Measurements from ENCODE around the gene FANCI. TPM values are rescaled to one million over a fixed set of nuclear protein-coding genes. Genes with fewer than 3 reads are reported as not detected.

Gene FANCI
- total RNA-seq, 1 experiment from 2014 or later = 112 TPM

- no peaks in the 10 kb centered on the region for H3K9me2 ChIP-seq (ENCODE audit: insufficient read depth)
- peaks cover 27 to 49% of the 10 kb centered on the region in 2 experiments for H3K36me3 ChIP-seq (ENCODE audit: control insufficient read depth in 1 of 2, insufficient read depth in 2 of 2, low read length in 2 of 2)
- DNase-seq (ENCODE audit: low read depth, low spot score) (no peak), ATAC-seq (no peak)
- no peak overlapping the region for H3K4me2 ChIP-seq (ENCODE audit: low read length)
- ChIA-PET POLR2A (no interaction called here), RAD21 (ENCODE audit: low non-redundant PET in 1 of 2, low total read pairs in 2 of 2, uncharacterized antibody in 2 of 2, unreplicated experiment in 2 of 2) (no interaction called here), CTCF (no interaction called here)
- TF ChIP-seq SRF (IDR thresholded peaks at IDR 0.05; ENCODE audit: low read depth) = no peak
- TF ChIP-seq CTCF (IDR thresholded peaks at IDR 0.05 in 2 of 3, conservative IDR thresholded peaks at IDR 0.05 in 1 of 3; ENCODE audit: borderline replicate concordance in 1 of 3, insufficient read depth in 1 of 3, low read depth in 2 of 3, low read length in 2 of 3) = no peak
- no peak for TF ChIP-seq POLR2AphosphoS5 (IDR thresholded peaks at IDR 0.05; ENCODE audit: low read depth, low read length)
- no peak for TF ChIP-seq ATF3 (IDR thresholded peaks at IDR 0.05)
- TF ChIP-seq ZFX (IDR thresholded peaks at IDR 0.05) = no peak
- TF ChIP-seq TCF7L2 (IDR thresholded peaks at IDR 0.05; ENCODE audit: borderline replicate concordance, extremely low read depth, insufficient read depth, insufficient read length) = no peak
- no peak for TF ChIP-seq EGR1 (IDR thresholded peaks at IDR 0.05; ENCODE audit: low read depth)
- TF ChIP-seq RAD21 (IDR thresholded peaks at IDR 0.05; ENCODE audit: low read depth) = no peak
- TF ChIP-seq EZH2 (IDR thresholded peaks at IDR 0.05) = no peak
- TF ChIP-seq SP1 (IDR thresholded peaks at IDR 0.05; ENCODE audit: low read depth) = no peak
- no peak for TF ChIP-seq REST (IDR thresholded peaks at IDR 0.05; ENCODE audit: low read depth)
- no peak for TF ChIP-seq JUND (IDR thresholded peaks at IDR 0.05)
- no peak for TF ChIP-seq ZBTB33 (IDR thresholded peaks at IDR 0.05; ENCODE audit: extremely low read depth, insufficient replicate concordance, low read length)
- TF ChIP-seq EZH2phosphoT487 (IDR thresholded peaks at IDR 0.05; ENCODE audit: borderline replicate concordance) = no peak
- TF ChIP-seq CBX3 (IDR thresholded peaks at IDR 0.05; ENCODE audit: low read depth) = no peak
- TF ChIP-seq FOSL1 (IDR thresholded peaks at IDR 0.05; ENCODE audit: low read depth) = no peak
- TF ChIP-seq ELF1 (IDR thresholded peaks at IDR 0.05; ENCODE audit: borderline replicate concordance, low read depth) = no peak
- intact Hi-C loops (cut with micrococcal nuclease) = no loop called here
- no TSS peak for BruUV-seq (replicated peaks)
- no peak overlapping the region for H2AFZ ChIP-seq (ENCODE audit: low read depth, low read length, poor library complexity, severe bottlenecking)
- H3K4me1 ChIP-seq (ENCODE audit: control insufficient read depth in 1 of 2, insufficient read depth in 2 of 2, low read length in 2 of 2) = no peaks in the 10 kb centered on the region
- H3K4me3 ChIP-seq (replicated peaks in 1 of 2; ENCODE audit: low read depth in 1 of 2, low read length in 2 of 2) = no peak overlapping the region
- no peaks in the 10 kb centered on the region for H3K9me3 ChIP-seq (ENCODE audit: control insufficient read depth in 1 of 2, insufficient read depth in 1 of 2, low read depth in 1 of 2, low read length in 2 of 2)
- H4K20me1 ChIP-seq (ENCODE audit: insufficient read depth) = no peaks in the 10 kb centered on the region
- H3K9ac ChIP-seq (ENCODE audit: low read length) = no peak overlapping the region
- no peak overlapping the region for H3K27ac ChIP-seq (ENCODE audit: low read depth, low read length)
- no peaks in the 10 kb centered on the region for H3K79me2 ChIP-seq (ENCODE audit: insufficient read depth, low read length)
- H3K27me3 ChIP-seq (ENCODE audit: insufficient read depth, low read length) = no peaks in the 10 kb centered on the region
Measured at GRCh38 chr15:89278307-89278706, 34.5 kb downstream of the FANCI start.
